MG63 (cell line): ENCODE data around the gene CHD2. TPM values are rescaled to one million over a fixed set of nuclear protein-coding genes. Genes with fewer than 3 reads are reported as not detected.

Experiments used
- DNase-seq: peaks from one replicate; pipeline ENCODE4 v3.0.0-alpha.2; 2020
- H3K27me3 ChIP-seq: fragments of 250-450 bp; sonication (Bioruptor Pico); 2 replicates; pipeline ENCODE4 v1.5.1; 2020; ENCODE audit warnings: mild to moderate bottlenecking, moderate library complexity
- H3K36me3 ChIP-seq: fragments of 250-450 bp; sonication (Bioruptor Pico); 2 replicates; pipeline ENCODE4 v1.5.1; 2020; ENCODE audit warnings: mild to moderate bottlenecking, moderate library complexity
- H3K4me3 ChIP-seq: fragments of 250-450 bp; sonication (Bioruptor Pico); 2 replicates; pipeline ENCODE4 v1.5.1; 2020; ENCODE audit warnings: mild to moderate bottlenecking, moderate library complexity
- H3K9me3 ChIP-seq: fragments of 250-450 bp; sonication (Bioruptor Pico); 2 replicates; pipeline ENCODE4 v1.5.1; 2020; ENCODE audit warnings: mild to moderate bottlenecking, moderate library complexity
- total RNA-seq: library from RNA; depleted of rRNA; stranded (reverse); fragments of >200 nt; shearing (Covaris generic); gene quantifications from 2 replicates; pipeline ENCODE4 v1.2.3, GENCODE V29; 2014; ENCODE audit warnings: low replicate concordance

Gene CHD2
- total RNA-seq, 1 experiment from 2014 or later, result 23.1 TPM

DNA sequence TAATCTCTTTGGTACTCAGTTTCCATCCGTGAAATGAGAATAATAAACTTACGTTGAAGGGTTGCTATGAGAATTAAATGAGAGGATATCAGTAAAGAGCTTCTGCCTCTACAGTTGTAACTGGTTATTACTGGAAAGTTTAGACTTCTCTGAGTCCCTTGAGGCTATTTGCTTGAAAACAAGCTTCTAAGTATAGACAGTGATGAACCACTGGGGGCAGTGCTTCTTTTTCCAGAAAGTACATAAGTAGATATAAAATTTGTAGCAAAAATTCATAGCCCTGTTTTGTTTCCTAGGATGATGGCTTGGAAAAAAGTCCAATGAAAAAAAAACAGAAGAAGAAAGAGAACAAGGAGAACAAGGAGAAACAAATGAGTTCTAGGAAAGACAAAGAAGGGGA is 101.8 kb downstream of the CHD2 start:
- Histone ChIP-seq H3K4me3 (no peak overlapping the region), H3K9me3 (no peaks in the 10 kb centered on the region), H3K36me3 (peaks cover 90% of the 10 kb centered on the region), H3K27me3 (no peaks in the 10 kb centered on the region)
- no peak for DNase-seq

DNA sequence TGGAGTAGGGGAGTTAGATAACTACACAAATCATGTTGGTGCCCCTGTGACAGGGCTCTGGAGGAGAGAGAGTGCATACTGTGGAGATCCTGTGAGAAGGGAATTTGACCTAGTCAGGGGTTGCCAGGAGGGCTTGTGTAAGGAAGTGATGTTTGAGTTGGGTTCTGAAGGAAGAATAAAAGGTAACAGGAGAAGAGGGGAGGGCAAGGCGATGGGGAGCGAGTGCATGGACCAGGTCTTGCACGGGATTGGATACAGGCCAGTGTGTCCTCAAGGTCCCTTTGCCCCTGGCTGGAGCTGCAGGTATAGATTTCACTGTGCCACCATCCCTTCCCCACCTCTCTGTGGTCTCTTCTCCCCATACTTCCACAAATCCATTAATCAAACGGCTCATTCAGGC is 105.0 kb downstream of the CHD2 start:
- H3K36me3 ChIP-seq, result peaks cover 90% of the 10 kb centered on the region
- H3K9me3 ChIP-seq, result no peaks in the 10 kb centered on the region
- no peak overlapping the region for H3K4me3 ChIP-seq
- no peaks in the 10 kb centered on the region for H3K27me3 ChIP-seq
- no peak for DNase-seq

DNA sequence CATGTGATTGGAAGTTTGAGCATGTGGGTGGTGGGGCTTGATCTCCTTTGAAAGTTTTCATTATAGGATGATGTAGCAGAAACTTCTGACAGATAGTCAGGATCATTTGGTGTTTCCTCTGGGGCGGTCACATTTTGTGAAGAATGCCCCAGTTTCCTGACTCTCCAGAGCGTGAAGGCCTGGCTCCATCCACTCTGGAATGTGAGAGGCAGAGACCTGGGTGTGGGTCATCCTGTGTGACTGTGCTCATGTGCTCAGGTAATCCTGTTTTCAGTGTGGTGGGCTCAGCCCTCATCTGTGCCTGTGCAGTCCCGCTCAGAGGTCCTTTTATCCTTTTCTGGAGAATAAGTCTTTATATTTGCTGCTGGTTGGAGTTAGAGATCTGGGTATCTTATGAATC is 107.9 kb downstream of the CHD2 start:
- DNase-seq, result no peak
- Histone ChIP-seq H3K9me3 (no peaks in the 10 kb centered on the region), H3K36me3 (peaks cover 90% of the 10 kb centered on the region), H3K4me3 (no peak overlapping the region), H3K27me3 (no peaks in the 10 kb centered on the region)

- H3K4me3 ChIP-seq, result no peak overlapping the region
- peaks cover 88% of the 10 kb centered on the region for H3K36me3 ChIP-seq
- no peaks in the 10 kb centered on the region for H3K27me3 ChIP-seq
- H3K9me3 ChIP-seq, result no peaks in the 10 kb centered on the region
- no peak for DNase-seq
These were observed 112.7 kb downstream of the CHD2 start for GRCh38 chr15:93012786-93013185.

DNA sequence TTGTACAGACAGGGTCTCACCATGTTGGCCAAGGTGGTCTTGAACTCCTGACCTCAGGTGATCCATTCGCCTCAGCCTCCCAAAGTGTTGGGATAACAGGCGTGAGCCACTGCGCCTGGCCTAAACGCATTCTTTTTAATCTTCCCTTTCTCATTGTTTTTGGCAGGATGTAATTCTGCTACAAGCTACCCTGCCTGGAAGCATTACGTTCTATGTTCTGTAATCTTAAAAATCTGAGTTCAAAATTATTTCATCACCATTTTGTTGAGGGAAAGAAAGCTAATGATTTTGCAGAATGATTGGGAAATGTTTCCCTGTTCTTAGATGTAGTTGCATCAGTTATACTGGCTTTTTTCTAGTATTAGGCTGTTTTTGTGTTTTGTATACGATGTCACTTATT is 117.4 kb downstream of the CHD2 start:
- Histone ChIP-seq H3K36me3 (peaks cover 90% of the 10 kb centered on the region), H3K4me3 (no peak overlapping the region), H3K9me3 (no peaks in the 10 kb centered on the region), H3K27me3 (no peaks in the 10 kb centered on the region)
- DNase-seq, result no peak

GRCh38 chr15:93018574-93018973 is 118.5 kb downstream of the CHD2 start:
- Histone ChIP-seq H3K4me3 (no peak overlapping the region), H3K9me3 (no peaks in the 10 kb centered on the region), H3K36me3 (peaks cover 88% of the 10 kb centered on the region), H3K27me3 (no peaks in the 10 kb centered on the region)
- no peak for DNase-seq

DNA sequence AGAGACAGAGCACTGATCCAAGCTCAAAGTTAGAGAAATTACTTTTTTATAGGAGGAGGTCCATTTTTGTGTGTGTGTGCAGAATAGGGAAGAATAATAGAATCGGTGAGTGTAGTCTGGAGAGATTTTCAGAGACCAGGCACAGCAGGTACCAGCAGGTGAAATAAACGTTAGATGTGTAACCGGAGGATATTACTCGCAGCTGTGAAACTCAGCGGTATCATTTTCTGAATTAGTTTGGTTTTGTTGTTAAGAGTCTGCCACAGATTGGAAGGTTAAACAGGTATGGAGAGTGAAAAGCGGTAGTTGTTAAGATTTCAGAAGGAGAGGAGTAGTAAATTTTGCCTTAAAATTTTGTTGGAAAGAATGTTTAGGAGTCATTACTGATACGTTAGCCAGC is 119.0 kb downstream of the CHD2 start:
- peaks cover 92% of the 10 kb centered on the region for H3K36me3 ChIP-seq

GRCh38 chr15:93019971-93020370 is 119.8 kb downstream of the CHD2 start:
- Histone ChIP-seq H3K36me3 (peaks cover 92% of the 10 kb centered on the region), H3K4me3 (no peak overlapping the region)
- DNase-seq, result no peak

More for the DNA sequence above, 119.0 kb downstream of the CHD2 start:
- no peaks in the 10 kb centered on the region for H3K27me3 ChIP-seq
- no peaks in the 10 kb centered on the region for H3K9me3 ChIP-seq
- H3K4me3 ChIP-seq, result no peak overlapping the region
- DNase-seq, result no peak

DNA sequence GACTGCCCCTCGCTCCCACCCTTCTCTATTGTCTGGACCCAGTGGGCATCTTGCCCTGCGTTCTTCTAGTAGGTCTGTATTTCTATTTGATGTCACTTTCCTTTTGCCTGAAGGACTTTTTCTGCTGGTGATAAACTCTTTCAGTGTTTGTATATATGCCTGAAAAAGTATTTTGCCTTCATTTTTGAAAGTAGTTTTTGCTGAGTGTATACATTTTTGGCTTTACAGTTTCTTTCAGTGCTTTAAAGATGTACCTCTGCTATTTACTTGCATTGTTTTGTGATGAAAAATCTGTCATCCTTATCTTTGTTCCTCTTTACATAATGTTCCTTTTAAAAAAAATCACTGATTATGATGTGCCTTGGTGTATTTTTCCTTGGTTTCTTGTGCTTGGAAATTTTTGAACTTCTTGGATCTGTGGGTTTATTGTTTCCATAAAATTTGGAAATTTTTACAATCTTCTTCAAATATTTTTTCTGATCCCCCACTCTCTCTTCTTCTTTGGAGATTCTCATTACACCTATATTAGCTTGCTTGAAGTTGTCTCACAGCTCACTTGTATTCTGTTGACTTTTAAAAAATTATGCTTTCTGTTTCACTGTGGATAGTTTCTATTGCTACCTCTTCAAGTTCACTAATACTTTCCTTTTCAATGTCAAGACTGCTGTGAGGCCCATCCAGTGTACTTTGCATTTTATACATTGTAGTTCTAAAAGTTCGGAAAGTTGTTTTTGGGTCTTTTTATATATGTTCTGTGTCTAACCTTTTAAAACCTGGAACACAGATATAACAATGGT is 121.0 kb downstream of the CHD2 start:
- no peaks in the 10 kb centered on the region for H3K9me3 ChIP-seq

More at GRCh38 chr15:93019971-93020370, 119.8 kb downstream of the CHD2 start:
- no peaks in the 10 kb centered on the region for H3K27me3 ChIP-seq
- H3K9me3 ChIP-seq, result no peaks in the 10 kb centered on the region

GRCh38 chr15:93024293-93024692 is 124.2 kb downstream of the CHD2 start:
- DNase-seq, result no peak
- H3K9me3 ChIP-seq, result no peaks in the 10 kb centered on the region
- H3K36me3 ChIP-seq, result peaks cover 86% of the 10 kb centered on the region
- H3K27me3 ChIP-seq, result no peaks in the 10 kb centered on the region
- H3K4me3 ChIP-seq, result no peak overlapping the region

More for the DNA sequence above, 121.0 kb downstream of the CHD2 start:
- Histone ChIP-seq H3K4me3 (no peak overlapping the region), H3K27me3 (no peaks in the 10 kb centered on the region), H3K36me3 (peaks cover 92% of the 10 kb centered on the region)
- no peak for DNase-seq

DNA sequence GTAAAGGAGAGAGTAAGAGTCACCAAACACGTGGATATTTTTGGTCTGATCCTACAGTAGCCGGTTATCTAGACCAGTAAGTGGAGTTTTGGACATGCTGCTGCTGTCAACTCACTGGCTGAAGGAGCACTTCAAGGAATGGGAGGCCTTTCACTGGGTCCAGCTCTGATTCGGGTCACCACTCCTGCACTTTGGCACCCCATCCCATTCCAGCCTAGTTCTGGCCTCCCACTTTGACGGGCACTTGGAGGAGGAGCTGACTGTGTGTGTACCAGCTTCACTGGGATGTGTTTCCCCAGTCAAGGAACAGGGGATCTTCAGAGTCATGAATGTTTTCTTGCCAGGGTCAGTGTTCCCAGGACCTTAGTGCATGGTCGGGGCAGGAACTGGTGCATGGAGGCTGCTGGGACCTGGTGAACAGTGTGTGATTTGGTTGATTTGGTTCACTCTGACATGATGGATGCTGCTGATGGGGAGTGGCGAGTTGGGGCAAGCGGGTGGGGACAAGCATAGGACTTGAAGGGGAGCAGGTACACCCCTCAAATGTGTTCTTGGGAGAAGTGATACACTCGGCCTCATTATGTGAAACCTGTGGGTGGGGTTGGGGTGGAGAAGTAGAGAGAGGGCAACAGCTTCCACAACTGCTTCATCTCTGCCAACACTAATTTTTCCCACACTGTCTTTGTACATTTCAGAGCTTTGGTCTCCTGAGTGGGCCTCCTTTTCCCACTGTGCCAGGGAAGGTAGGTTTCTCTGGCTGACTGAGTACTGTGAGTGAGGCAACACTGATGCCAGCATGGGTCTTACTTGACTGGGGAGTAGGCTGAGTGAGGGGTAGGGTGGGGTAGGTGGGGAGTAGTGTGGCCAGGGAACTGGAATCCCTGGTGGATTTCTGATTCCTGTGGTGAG is 124.8 kb downstream of the CHD2 start:
- Histone ChIP-seq H3K36me3 (peaks cover 80% of the 10 kb centered on the region), H3K4me3 (no peak overlapping the region), H3K27me3 (no peaks in the 10 kb centered on the region), H3K9me3 (no peaks in the 10 kb centered on the region)
- no peak for DNase-seq

- DNase-seq, result no peak
- H3K4me3 ChIP-seq, result no peak overlapping the region
- H3K36me3 ChIP-seq, result peaks cover 73% of the 10 kb centered on the region
These were observed 125.5 kb downstream of the CHD2 start for GRCh38 chr15:93025625-93025982.

GRCh38 chr15:93026380-93026817 is 126.3 kb downstream of the CHD2 start:
- peaks cover 65% of the 10 kb centered on the region for H3K36me3 ChIP-seq

More at GRCh38 chr15:93025625-93025982, 125.5 kb downstream of the CHD2 start:
- no peaks in the 10 kb centered on the region for H3K9me3 ChIP-seq
- H3K27me3 ChIP-seq, result no peaks in the 10 kb centered on the region

GRCh38 chr15:93027413-93027812 is 127.3 kb downstream of the CHD2 start:
- no peaks in the 10 kb centered on the region for H3K9me3 ChIP-seq
- no peak overlapping the region for H3K4me3 ChIP-seq
- DNase-seq, result no peak
- no peaks in the 10 kb centered on the region for H3K27me3 ChIP-seq
- peaks cover 55% of the 10 kb centered on the region for H3K36me3 ChIP-seq

More at GRCh38 chr15:93026380-93026817, 126.3 kb downstream of the CHD2 start:
- Histone ChIP-seq H3K4me3 (no peak overlapping the region), H3K27me3 (no peaks in the 10 kb centered on the region), H3K9me3 (no peaks in the 10 kb centered on the region)
- DNase-seq, result no peak

DNA sequence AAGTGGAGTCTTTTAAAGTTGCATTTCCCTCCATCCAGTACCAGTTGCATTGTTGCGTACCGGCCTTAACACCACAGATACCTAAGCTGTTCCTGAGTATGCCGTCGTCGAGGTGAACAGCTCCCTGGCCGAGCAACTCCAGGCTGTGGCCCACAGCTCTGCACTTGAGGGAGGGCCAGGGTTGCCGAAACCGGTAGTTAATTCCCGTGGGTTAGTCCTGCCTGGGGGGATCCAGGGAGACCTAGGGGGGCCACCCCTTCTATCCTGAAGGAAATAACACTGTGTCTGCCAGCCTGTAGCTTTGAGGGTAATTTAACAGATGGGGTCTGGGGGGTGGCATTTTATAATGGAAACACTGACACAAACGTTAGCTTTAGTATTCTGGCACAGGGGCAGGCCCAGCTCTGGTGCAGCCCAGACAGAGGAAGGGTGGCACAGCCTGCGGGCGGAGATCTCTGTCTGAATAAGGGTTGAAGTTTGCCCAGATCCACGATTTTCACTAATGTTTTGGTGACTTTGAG is 128.0 kb downstream of the CHD2 start:
- Histone ChIP-seq H3K4me3 (no peak overlapping the region), H3K27me3 (no peaks in the 10 kb centered on the region), H3K9me3 (no peaks in the 10 kb centered on the region), H3K36me3 (peaks cover 48% of the 10 kb centered on the region)
- no peak for DNase-seq

DNA sequence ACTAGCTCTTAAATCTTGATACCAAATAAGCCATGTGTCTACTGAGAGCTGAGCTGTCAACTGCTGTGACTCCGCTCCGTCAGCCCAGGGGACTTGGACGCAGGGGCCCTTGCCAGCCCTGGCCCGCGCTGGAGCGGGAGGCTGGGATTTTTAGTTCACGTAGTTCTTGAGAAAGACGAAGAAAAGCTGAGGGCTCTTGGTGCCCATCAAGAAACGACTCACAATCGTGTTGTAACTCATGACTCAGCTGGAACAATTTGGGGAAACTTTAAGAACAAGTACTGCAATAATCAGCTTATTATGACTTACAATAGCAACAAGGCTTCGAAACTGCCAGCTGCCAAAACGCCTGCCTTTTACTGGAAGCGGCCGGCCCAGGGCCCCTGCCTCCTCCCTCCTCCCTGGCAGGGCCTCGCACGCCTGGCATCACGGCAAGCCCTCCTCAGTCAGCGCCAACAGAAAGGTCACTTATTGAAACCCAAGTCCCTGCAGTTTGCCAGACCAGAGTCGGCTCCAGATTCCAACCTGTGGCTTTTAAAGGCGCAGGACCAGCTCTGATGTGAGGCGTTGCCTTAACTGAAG is 128.6 kb downstream of the CHD2 start:
- Histone ChIP-seq H3K27me3 (no peaks in the 10 kb centered on the region), H3K9me3 (no peaks in the 10 kb centered on the region), H3K36me3 (peaks cover 44% of the 10 kb centered on the region), H3K4me3 (no peak overlapping the region)
- DNase-seq, result peak; percentile 96
